HG03196 (cell line): Measurements from ENCODE around the gene SLC2A10.

Experiments
- ATAC-seq: cut with Tn5 transposase; IDR thresholded peaks from one replicate; pipeline ENCODE4 v1.9.1; 2021; ENCODE audit not compliant: unreplicated experiment

The SLC2A10 gene

GRCh38 chr20:46761566-46761965 is 52.1 kb downstream of the SLC2A10 start:
- ATAC-seq: no peak

GRCh38 chr20:46764068-46764467 is 54.6 kb downstream of the SLC2A10 start:
- ATAC-seq: no peak

- ATAC-seq: no peak
Observed at GRCh38 chr20:46765506-46766120, 56.2 kb downstream of the SLC2A10 start.

- ATAC-seq: no peak
Observed at GRCh38 chr20:46767127-46767761, 57.8 kb downstream of the SLC2A10 start.

GRCh38 chr20:46770330-46771194 is 61.1 kb downstream of the SLC2A10 start:
- no peak for ATAC-seq

GRCh38 chr20:46771195-46771588 is 61.7 kb downstream of the SLC2A10 start:
- no peak for ATAC-seq

GRCh38 chr20:46772901-46773300 is 63.5 kb downstream of the SLC2A10 start:
- ATAC-seq: no peak

- no peak for ATAC-seq
Observed at GRCh38 chr20:46773680-46774079, 64.2 kb downstream of the SLC2A10 start.

GRCh38 chr20:46774236-46774635 is 64.8 kb downstream of the SLC2A10 start:
- ATAC-seq: no peak

- no peak for ATAC-seq
Observed at GRCh38 chr20:46774943-46775560, 65.6 kb downstream of the SLC2A10 start.

GRCh38 chr20:46775806-46776205 is 66.4 kb downstream of the SLC2A10 start:
- ATAC-seq: no peak

- ATAC-seq: no peak
Observed at GRCh38 chr20:46777331-46777730, 67.9 kb downstream of the SLC2A10 start.

GRCh38 chr20:46779831-46780230 is 70.4 kb downstream of the SLC2A10 start:
- no peak for ATAC-seq

- no peak for ATAC-seq
Observed at GRCh38 chr20:46784436-46785127, 75.1 kb downstream of the SLC2A10 start.
